Cardiac muscle cell (in vitro differentiated cells and primary cell): ENCODE results near the gene HS6ST3. TPM values are rescaled to one million over a fixed set of nuclear protein-coding genes. Genes with fewer than 3 reads are reported as not detected.

ENCODE experiments used
- DNase-seq, 2 donors: peaks; one replicate each; pipeline versions ENCODE4 v3.0.0 to v3.0.0-alpha.2; 2010 to 2017; ENCODE audit warnings: low read depth in 1 of 2, low spot score in 1 of 2
- H3K27ac ChIP-seq: fragments of 200-600 bp; sonication (generic); 2 replicates; pipeline ENCODE4 v1.5.1; 2016
- H3K27me3 ChIP-seq: fragments of 200-600 bp; sonication (generic); 2 replicates; pipeline ENCODE4 v1.6.0; 2016; ENCODE audit warnings: control low read depth
- H3K36me3 ChIP-seq: fragments of 200-600 bp; sonication (generic); 2 replicates; pipeline ENCODE4 v1.5.1; 2016; ENCODE audit warnings: control low read depth
- H3K4me1 ChIP-seq: fragments of 200-600 bp; sonication (generic); 2 replicates; pipeline ENCODE4 v1.8.1; 2017; ENCODE audit warnings: low read depth, mild to moderate bottlenecking, mixed run types
- H3K4me3 ChIP-seq: fragments of 200-600 bp; sonication (generic); 2 replicates; pipeline ENCODE4 v1.5.1; 2016; ENCODE audit warnings: mild to moderate bottlenecking
- H3K9me3 ChIP-seq: fragments of 200-600 bp; sonication (generic); 2 replicates; pipeline ENCODE4 v1.5.1; 2017; ENCODE audit warnings: low read depth, mild to moderate bottlenecking, control low read depth
- polyA plus RNA-seq: library from polyadenylated mRNA; unstranded; fragments of >200 nt; fragmentation: Nextera tagmentation; extraction: Ambion mirVana; gene quantifications from 2 replicates; pipeline ENCODE4 v1.2.1, GENCODE V29; 2016
- total RNA-seq: library from RNA; depleted of rRNA; stranded (reverse); fragments of >200 nt; gene quantifications from 2 replicates; pipeline ENCODE4 v1.2.3, GENCODE V29; 2016
- TF ChIP-seq, protein P1 (sequence below): IDR thresholded peaks from 2 replicates; pipeline ENCODE4 v1.5.1; 2012; ENCODE audit warnings: low read depth, mild to moderate bottlenecking, low read length

Gene HS6ST3
- total and polyA plus RNA-seq, 2 experiments from 2014 or later, result 0.38 to 0.39 TPM

DNA sequence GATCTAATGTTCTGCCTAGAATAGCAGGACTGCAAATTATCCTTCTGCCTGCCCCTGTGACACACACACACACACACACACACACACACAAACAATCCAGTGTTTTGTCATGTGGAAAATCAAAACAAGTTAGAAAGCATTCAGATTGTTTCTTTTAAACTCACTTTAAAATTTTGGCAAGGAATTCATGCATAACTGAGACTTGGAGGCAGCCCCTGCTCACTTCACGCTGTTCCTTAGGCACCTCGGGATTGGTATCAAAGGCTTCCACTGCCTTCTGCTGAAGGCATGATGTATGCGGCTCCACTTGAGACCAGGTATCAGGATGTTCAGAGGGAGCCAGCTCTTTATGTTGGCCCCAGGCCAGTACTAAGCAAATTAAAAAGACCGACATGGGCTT is 745.6 kb downstream of the HS6ST3 start:
- TF ChIP-seq, protein P1, sequence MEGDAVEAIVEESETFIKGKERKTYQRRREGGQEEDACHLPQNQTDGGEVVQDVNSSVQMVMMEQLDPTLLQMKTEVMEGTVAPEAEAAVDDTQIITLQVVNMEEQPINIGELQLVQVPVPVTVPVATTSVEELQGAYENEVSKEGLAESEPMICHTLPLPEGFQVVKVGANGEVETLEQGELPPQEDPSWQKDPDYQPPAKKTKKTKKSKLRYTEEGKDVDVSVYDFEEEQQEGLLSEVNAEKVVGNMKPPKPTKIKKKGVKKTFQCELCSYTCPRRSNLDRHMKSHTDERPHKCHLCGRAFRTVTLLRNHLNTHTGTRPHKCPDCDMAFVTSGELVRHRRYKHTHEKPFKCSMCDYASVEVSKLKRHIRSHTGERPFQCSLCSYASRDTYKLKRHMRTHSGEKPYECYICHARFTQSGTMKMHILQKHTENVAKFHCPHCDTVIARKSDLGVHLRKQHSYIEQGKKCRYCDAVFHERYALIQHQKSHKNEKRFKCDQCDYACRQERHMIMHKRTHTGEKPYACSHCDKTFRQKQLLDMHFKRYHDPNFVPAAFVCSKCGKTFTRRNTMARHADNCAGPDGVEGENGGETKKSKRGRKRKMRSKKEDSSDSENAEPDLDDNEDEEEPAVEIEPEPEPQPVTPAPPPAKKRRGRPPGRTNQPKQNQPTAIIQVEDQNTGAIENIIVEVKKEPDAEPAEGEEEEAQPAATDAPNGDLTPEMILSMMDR, result no peak
- H3K27ac ChIP-seq, result no peak overlapping the region
- H3K36me3 ChIP-seq, result no peaks in the 10 kb centered on the region
- H3K4me3 ChIP-seq, result no peak overlapping the region
- no peaks in the 10 kb centered on the region for H3K27me3 ChIP-seq
- H3K9me3 ChIP-seq, result no peaks in the 10 kb centered on the region
- H3K4me1 ChIP-seq, result no peaks in the 10 kb centered on the region
- no peak for DNase-seq

DNA sequence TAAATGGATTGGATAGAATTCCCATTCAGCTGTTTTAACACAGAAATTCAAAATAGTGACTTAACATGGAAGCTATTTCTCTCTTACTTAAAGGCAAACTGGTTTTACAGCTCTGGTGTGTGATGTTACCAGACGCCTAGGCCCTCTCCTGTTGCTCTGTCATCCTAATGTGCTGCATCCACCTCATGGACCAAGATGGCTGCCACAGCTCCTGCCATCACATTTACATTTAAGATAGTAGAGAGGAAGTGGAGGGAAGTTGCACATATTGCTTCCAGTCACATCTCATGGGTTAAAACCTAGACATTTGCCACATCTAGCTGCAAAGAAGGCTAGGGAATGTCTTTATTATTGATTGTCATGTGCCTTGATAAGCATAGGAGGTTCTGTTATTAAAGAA is 746.8 kb downstream of the HS6ST3 start:
- no peak overlapping the region for H3K27ac ChIP-seq
- H3K4me1 ChIP-seq, result no peaks in the 10 kb centered on the region
- H3K27me3 ChIP-seq, result no peaks in the 10 kb centered on the region
- TF ChIP-seq, protein P1, result no peak
- no peak overlapping the region for H3K4me3 ChIP-seq
- H3K36me3 ChIP-seq, result no peaks in the 10 kb centered on the region
- H3K9me3 ChIP-seq, result no peaks in the 10 kb centered on the region
- no peak for DNase-seq

- Histone ChIP-seq H3K27ac (no peak overlapping the region), H3K27me3 (no peaks in the 10 kb centered on the region), H3K4me3 (no peak overlapping the region), H3K4me1 (no peaks in the 10 kb centered on the region), H3K9me3 (no peaks in the 10 kb centered on the region), H3K36me3 (no peaks in the 10 kb centered on the region)
- TF ChIP-seq, protein P1, result no peak
- DNase-seq, result no peak
Measured at GRCh38 chr13:96837809-96838208, 747.9 kb downstream of the HS6ST3 start.

DNA sequence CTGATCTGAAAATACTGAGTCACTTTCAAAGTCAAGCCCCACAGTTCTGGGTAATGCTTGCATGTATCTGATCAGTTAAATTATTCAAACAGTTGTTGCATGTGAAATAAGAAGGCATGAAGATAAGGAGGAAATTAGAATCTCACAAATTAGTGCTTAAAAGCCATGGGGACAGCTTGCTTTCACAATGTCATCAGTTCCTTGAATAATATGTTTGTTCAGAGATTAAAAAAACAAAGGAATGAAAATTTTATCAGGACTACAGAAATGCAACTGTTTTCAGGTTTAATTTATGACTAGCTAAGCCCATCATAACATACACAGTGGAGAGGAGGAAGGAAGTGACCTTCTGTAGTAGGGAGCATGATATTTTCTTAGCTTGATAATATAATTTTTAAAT is 754.3 kb downstream of the HS6ST3 start:
- Histone ChIP-seq H3K27me3 (no peaks in the 10 kb centered on the region), H3K4me3 (no peak overlapping the region), H3K9me3 (no peaks in the 10 kb centered on the region), H3K27ac (no peak overlapping the region), H3K36me3 (no peaks in the 10 kb centered on the region), H3K4me1 (no peaks in the 10 kb centered on the region)
- DNase-seq, result no peak
- TF ChIP-seq, protein P1, result no peak

DNA sequence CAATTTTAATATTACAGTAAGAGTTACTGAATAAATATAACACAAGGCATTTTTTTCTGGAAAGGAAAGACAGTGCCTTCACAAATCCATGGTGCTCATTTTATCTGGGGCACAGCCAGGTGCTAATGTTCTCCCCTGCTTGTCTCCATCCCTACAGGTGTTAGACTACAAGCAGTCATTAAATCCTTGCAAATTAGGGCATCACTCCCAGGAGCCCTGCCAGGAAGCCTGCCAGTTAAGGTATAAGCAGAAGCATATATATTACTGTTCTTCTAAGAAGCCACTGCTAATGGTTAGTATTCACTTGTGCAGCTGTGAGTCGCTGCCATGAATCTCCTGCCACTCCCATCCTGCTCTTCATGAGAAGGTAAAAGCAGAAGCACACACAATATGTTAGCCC is 754.7 kb downstream of the HS6ST3 start:
- H3K27me3 ChIP-seq, result no peaks in the 10 kb centered on the region
- no peak overlapping the region for H3K27ac ChIP-seq
- H3K4me1 ChIP-seq, result no peaks in the 10 kb centered on the region
- H3K36me3 ChIP-seq, result no peaks in the 10 kb centered on the region
- DNase-seq, result no peak
- H3K4me3 ChIP-seq, result no peak overlapping the region
- no peaks in the 10 kb centered on the region for H3K9me3 ChIP-seq
- TF ChIP-seq, protein P1, result no peak

DNA sequence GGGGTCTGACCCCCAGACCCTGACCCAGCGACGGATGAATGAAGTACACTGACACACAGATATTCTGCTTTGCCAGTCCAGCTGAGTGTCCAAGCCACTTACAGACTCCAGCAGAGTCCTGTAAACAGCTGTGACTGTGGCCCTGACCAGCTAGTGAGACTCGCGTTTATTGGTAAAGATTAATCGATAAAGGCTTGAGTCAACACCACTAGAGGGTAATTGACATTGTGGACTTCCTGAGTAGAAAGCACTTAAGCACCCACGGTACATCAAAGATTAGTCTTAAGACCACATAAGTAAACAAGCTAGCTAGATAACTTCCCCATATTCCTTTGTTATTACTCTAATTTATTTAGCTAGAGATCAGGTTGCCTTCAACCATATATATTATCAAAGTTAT is 758.4 kb downstream of the HS6ST3 start:
- no peak for DNase-seq
- Histone ChIP-seq H3K4me3 (no peak overlapping the region), H3K36me3 (no peaks in the 10 kb centered on the region), H3K4me1 (peaks cover 14% of the 10 kb centered on the region), H3K9me3 (no peaks in the 10 kb centered on the region), H3K27ac (no peak overlapping the region), H3K27me3 (no peaks in the 10 kb centered on the region)
- TF ChIP-seq, protein P1, result no peak
